Measurements from ENCODE around the gene MEGF11. TPM values are rescaled to one million over a fixed set of nuclear protein-coding genes. Genes with fewer than 3 reads are reported as not detected.

Gene MEGF11
- total and polyA plus RNA-seq, 4 donors, result 0.16 to 1.5 (median 0.50) TPM

DNA sequence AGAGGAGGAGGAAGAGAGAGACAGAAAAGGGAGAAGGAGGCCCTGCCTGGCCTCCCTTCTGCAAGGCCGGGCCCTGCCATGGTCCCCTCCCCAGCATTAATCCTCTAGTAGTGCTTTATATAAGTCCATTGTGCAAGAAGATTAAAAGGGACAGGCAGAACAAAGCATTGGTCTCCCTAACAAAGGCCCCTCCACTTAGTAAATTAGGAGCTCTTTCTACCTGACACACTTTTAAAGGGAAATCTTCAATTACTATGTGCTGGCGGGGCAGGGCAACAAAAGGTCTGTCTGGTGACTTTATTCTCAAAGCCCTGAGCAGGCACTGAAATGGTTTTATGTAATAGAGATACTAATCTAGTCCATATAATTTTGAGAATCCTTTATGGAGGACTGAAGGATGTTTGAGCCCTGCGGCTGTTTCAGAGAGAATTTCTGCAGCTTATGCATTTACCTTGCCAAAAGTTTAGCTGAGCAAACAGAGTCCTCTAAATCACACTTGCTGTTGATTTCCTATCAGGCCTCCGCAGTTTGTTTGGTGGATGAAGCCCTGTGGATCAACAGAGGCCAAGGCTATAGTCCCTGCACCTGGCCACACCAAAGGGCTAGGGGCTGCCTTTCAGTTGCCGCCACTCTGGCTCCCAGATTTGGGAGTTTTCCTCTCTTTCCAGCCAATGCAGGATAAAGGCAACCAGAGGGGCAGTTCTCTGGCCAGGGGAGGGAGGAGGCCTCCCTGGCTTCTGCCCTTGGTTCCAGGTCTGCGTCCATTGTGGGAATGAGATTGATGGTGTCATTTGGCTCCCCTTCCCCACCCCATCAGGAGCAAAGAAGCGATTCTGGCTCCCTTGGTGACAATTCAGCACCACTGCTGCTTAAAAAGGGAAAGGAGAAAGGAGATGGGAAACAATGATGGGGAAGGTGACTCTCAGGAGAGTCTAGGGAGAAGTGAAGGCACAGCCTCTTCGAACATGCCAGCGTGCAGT is 148.0 kb downstream of the MEGF11 start:
- WGBS, 2 donors, result 89 to 92% methylated on average over 9 of the region's 9 CpGs
- TF ChIP-seq, protein P1, sequence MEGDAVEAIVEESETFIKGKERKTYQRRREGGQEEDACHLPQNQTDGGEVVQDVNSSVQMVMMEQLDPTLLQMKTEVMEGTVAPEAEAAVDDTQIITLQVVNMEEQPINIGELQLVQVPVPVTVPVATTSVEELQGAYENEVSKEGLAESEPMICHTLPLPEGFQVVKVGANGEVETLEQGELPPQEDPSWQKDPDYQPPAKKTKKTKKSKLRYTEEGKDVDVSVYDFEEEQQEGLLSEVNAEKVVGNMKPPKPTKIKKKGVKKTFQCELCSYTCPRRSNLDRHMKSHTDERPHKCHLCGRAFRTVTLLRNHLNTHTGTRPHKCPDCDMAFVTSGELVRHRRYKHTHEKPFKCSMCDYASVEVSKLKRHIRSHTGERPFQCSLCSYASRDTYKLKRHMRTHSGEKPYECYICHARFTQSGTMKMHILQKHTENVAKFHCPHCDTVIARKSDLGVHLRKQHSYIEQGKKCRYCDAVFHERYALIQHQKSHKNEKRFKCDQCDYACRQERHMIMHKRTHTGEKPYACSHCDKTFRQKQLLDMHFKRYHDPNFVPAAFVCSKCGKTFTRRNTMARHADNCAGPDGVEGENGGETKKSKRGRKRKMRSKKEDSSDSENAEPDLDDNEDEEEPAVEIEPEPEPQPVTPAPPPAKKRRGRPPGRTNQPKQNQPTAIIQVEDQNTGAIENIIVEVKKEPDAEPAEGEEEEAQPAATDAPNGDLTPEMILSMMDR (IDR thresholded peaks at IDR 0.05; ENCODE audit: control extremely low read depth, extremely low read depth), result no peak

DNA sequence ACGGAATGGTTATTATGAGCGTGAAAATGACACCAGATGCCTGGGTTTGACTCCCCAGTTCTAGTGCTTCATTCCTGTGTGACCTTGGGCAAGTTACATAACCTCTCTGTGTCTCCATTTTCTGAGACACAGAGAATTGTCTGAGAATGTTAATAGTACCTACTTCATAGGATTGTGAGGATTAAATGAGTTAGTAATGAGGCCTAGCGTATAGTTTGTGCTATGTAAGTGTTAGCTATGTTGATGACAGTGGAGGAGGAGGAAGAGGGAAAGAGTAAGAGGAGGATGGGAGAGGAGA is 150.3 kb downstream of the MEGF11 start:
- TF ChIP-seq, protein P1 (IDR thresholded peaks at IDR 0.05; ENCODE audit: control extremely low read depth, extremely low read depth), result no peak
- H3K9ac ChIP-seq (ENCODE audit: insufficient read depth in 1 of 2, low read length in 2 of 2), result no peak overlapping the region
- H3K27me3 ChIP-seq (ENCODE audit: control insufficient read depth in 3 of 3, insufficient read depth in 3 of 3, low read length in 2 of 3), result no peaks in the 10 kb centered on the region
- DNase-seq (no peak), ATAC-seq (ENCODE audit: insufficient read depth, low FRiP score) (no peak)
- WGBS, 2 donors, result 94 to 98% methylated on average over 3 of the region's 3 CpGs
- H3K27ac ChIP-seq (ENCODE audit: low read depth in 1 of 2, low read length in 1 of 2), result no peak overlapping the region
- H3K4me1 ChIP-seq (ENCODE audit: control insufficient read depth in 5 of 5, insufficient read depth in 5 of 5, low read length in 5 of 5), result peaks cover 0 to 3% (median 0%) of the 10 kb centered on the region in 5 donors
- H3K36me3 ChIP-seq (ENCODE audit: control insufficient read depth in 4 of 4, insufficient read depth in 4 of 4, low read length in 4 of 4), result no peaks in the 10 kb centered on the region
- no peak overlapping the region for H3K4me3 ChIP-seq
- H3K9me3 ChIP-seq (ENCODE audit: control insufficient read depth in 4 of 4, insufficient read depth in 3 of 4, low read length in 3 of 4), result no peaks in the 10 kb centered on the region

More for the DNA sequence above, 148.0 kb downstream of the MEGF11 start:
- DNase-seq (no peak), ATAC-seq (ENCODE audit: insufficient read depth, low FRiP score) (no peak)
- Histone ChIP-seq H3K27me3 (ENCODE audit: control insufficient read depth in 3 of 3, insufficient read depth in 3 of 3, low read length in 2 of 3) (no peaks in the 10 kb centered on the region), H3K27ac (ENCODE audit: low read depth in 1 of 2, low read length in 1 of 2) (no peak overlapping the region), H3K4me3 (no peak overlapping the region), H3K9me3 (ENCODE audit: control insufficient read depth in 4 of 4, insufficient read depth in 3 of 4, low read length in 3 of 4) (no peaks in the 10 kb centered on the region), H3K36me3 (ENCODE audit: control insufficient read depth in 4 of 4, insufficient read depth in 4 of 4, low read length in 4 of 4) (no peaks in the 10 kb centered on the region), H3K9ac (ENCODE audit: insufficient read depth in 1 of 2, low read length in 2 of 2) (no peak overlapping the region), H3K4me1 (ENCODE audit: control insufficient read depth in 5 of 5, insufficient read depth in 5 of 5, low read length in 5 of 5) (no peaks in the 10 kb centered on the region)

DNA sequence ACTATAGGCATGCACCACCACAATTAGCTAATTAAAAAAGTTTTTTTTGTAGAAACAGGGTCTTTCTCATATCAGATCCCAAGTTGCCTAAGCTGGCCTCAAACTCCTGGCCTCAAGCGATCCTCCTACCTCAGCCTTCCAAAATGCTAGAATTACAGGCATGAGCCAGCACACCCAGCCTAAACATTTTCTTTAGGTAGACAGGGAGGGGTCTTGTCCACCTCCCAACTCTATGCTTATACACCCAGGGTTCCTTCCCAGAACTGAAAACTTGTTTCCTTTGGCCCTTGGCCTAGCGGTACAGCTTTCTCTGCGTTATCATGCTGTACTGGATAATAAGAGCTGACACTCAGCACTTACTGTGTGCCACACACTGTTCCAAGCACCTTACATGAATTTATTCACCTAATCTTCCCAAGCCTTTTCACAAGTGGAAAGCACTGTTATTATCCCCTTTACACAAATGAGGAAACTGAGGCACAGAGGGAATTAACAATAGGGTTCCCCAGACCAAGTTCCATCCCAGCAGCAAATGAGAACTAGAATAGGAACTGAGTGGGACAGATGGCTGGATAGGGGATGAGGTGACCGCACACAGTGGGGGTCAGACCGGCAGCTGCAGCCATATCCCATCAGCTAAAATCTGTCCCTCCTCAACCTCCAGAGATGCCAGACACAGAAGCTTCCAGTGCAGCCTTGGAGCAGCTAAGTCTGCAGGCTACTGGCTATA is 150.8 kb downstream of the MEGF11 start:
- ATAC-seq (ENCODE audit: insufficient read depth, low FRiP score), result no peak
- Histone ChIP-seq H3K27ac (ENCODE audit: low read depth in 1 of 2, low read length in 1 of 2) (no peak overlapping the region), H3K4me3 (no peak overlapping the region), H3K9me3 (ENCODE audit: control insufficient read depth in 4 of 4, insufficient read depth in 3 of 4, low read length in 3 of 4) (no peaks in the 10 kb centered on the region), H3K27me3 (ENCODE audit: control insufficient read depth in 3 of 3, insufficient read depth in 3 of 3, low read length in 2 of 3) (no peaks in the 10 kb centered on the region), H3K9ac (ENCODE audit: insufficient read depth in 1 of 2, low read length in 2 of 2) (no peak overlapping the region), H3K4me1 (ENCODE audit: control insufficient read depth in 5 of 5, insufficient read depth in 5 of 5, low read length in 5 of 5) (peaks cover 0 to 8% (median 3%) of the 10 kb centered on the region in 5 donors), H3K36me3 (ENCODE audit: control insufficient read depth in 4 of 4, insufficient read depth in 4 of 4, low read length in 4 of 4) (no peaks in the 10 kb centered on the region)
- DNase-seq, result no peak
- TF ChIP-seq, protein P1 (IDR thresholded peaks at IDR 0.05; ENCODE audit: control extremely low read depth, extremely low read depth), result no peak
- WGBS, 2 donors, result 90 to 93% methylated on average over 5 of the region's 5 CpGs
